Hepatocyte (in vitro differentiated cells): ENCODE measurements around the gene RHOF. TPM values are rescaled to one million over a fixed set of nuclear protein-coding genes. Genes with fewer than 3 reads are reported as not detected.

Source experiments
- DNase-seq: peaks from one replicate; pipeline ENCODE4 v3.0.0-alpha.2; 2016; ENCODE audit warnings: low spot score
- H2AFZ ChIP-seq: fragments of 200-600 bp; sonication (generic); 2 replicates; pipeline ENCODE4 v1.6.0; 2016; ENCODE audit warnings: antibody characterized with exemption, mild to moderate bottlenecking
- H3K27ac ChIP-seq: fragments of 200-600 bp; sonication (generic); 2 replicates; pipeline ENCODE4 v1.5.1; 2016; ENCODE audit warnings: mild to moderate bottlenecking
- H3K27me3 ChIP-seq: fragments of 200-600 bp; sonication (generic); 2 replicates; pipeline ENCODE4 v1.6.1; 2016
- H3K36me3 ChIP-seq: fragments of 200-600 bp; sonication (generic); replicated peaks from 2 replicates; pipeline ENCODE4 v1.5.1; 2016; ENCODE audit warnings: low read depth; ENCODE audit not compliant: insufficient read depth
- H3K4me1 ChIP-seq: fragments of 200-600 bp; sonication (generic); 2 replicates; pipeline ENCODE4 v1.5.1; 2016; ENCODE audit warnings: mild to moderate bottlenecking, moderate library complexity; ENCODE audit not compliant: insufficient read depth
- H3K4me2 ChIP-seq: fragments of 200-600 bp; sonication (generic); 2 replicates; pipeline ENCODE4 v1.6.0; 2016
- H3K4me3 ChIP-seq: fragments of 200-600 bp; sonication (generic); 2 replicates; pipeline ENCODE4 v1.5.1; 2016; ENCODE audit warnings: mild to moderate bottlenecking
- H3K79me2 ChIP-seq: fragments of 200-600 bp; sonication (generic); 2 replicates; pipeline ENCODE4 v1.6.0; 2017; ENCODE audit warnings: mild to moderate bottlenecking
- H3K9me2 ChIP-seq: fragments of 200-600 bp; sonication (generic); replicated peaks from 2 replicates; pipeline ENCODE4 v1.6.0; 2017; ENCODE audit warnings: mild to moderate bottlenecking; ENCODE audit not compliant: insufficient read depth
- H3K9me3 ChIP-seq: fragments of 200-600 bp; sonication (generic); 2 replicates; pipeline ENCODE4 v1.5.1; 2016; ENCODE audit warnings: low read depth, mild to moderate bottlenecking
- H4K20me1 ChIP-seq: fragments of 200-600 bp; sonication (generic); 2 replicates; pipeline ENCODE4 v1.6.0; 2016; ENCODE audit warnings: mild to moderate bottlenecking; ENCODE audit not compliant: insufficient read depth, poor library complexity, severe bottlenecking
- CTCF ChIP-seq: fragments of 200-600 bp; sonication (generic); IDR thresholded peaks from 2 replicates; pipeline ENCODE4 v1.5.1; 2016; ENCODE audit warnings: antibody characterized with exemption, mild to moderate bottlenecking; ENCODE audit not compliant: poor library complexity
- EZH2 ChIP-seq: fragments of 200-600 bp; sonication (generic); IDR thresholded peaks from 2 replicates; pipeline ENCODE4 v1.6.1; 2016; ENCODE audit warnings: antibody characterized with exemption, mild to moderate bottlenecking, borderline replicate concordance
- EZH2phosphoT487 ChIP-seq: fragments of 200-600 bp; sonication (generic); IDR thresholded peaks from one replicate; pipeline ENCODE4 v1.6.1; 2018; ENCODE audit warnings: antibody characterized with exemption, mild to moderate bottlenecking, low read depth, moderate library complexity; ENCODE audit not compliant: unreplicated experiment, severe bottlenecking
- WGBS: methylation state at CpG from one replicate; pipeline ENCODE4 v1.1.6; 2016; ENCODE audit warnings: low lambda C conversion rate; ENCODE audit errors: missing lambda C conversion rate; 5-methylcytosine and 5-hydroxymethylcytosine counted together
- polyA plus RNA-seq: library from polyadenylated mRNA; unstranded; fragments of >200 nt; fragmentation: Nextera tagmentation; extraction: Ambion mirVana; gene quantifications from 2 replicates; pipeline ENCODE4 v1.2.1, GENCODE V29; 2016
- total RNA-seq: library from RNA; depleted of rRNA; stranded (reverse); fragments of >200 nt; gene quantifications from 2 replicates; pipeline ENCODE4 v1.2.3, GENCODE V29; 2014

The RHOF gene
- total and polyA plus RNA-seq, 2 experiments from 2014 or later = 40.4 to 45.3 TPM

- H3K27ac ChIP-seq = no peak overlapping the region
- H4K20me1 ChIP-seq = no peaks in the 10 kb centered on the region
- no peaks in the 10 kb centered on the region for H3K36me3 ChIP-seq
- no peaks in the 10 kb centered on the region for H3K9me2 ChIP-seq
- no peaks in the 10 kb centered on the region for H3K4me1 ChIP-seq
- no peak overlapping the region for H3K4me3 ChIP-seq
- WGBS = 95% methylated on average over 5 of the region's 5 CpGs
- TF ChIP-seq EZH2phosphoT487 (no peak), EZH2 (no peak), CTCF (no peak)
- no peak overlapping the region for H3K4me2 ChIP-seq
- DNase-seq = no peak
- no peaks in the 10 kb centered on the region for H3K79me2 ChIP-seq
- H2AFZ ChIP-seq = no peak overlapping the region
- no peaks in the 10 kb centered on the region for H3K27me3 ChIP-seq
- H3K9me3 ChIP-seq = no peaks in the 10 kb centered on the region
These were observed 44.6 kb upstream of the RHOF start for GRCh38 chr12:121838126-121838525.

- Histone ChIP-seq H3K4me2 (no peak overlapping the region), H3K36me3 (no peaks in the 10 kb centered on the region), H3K9me2 (no peaks in the 10 kb centered on the region), H3K27me3 (no peaks in the 10 kb centered on the region), H3K4me3 (no peak overlapping the region), H3K4me1 (no peaks in the 10 kb centered on the region), H3K79me2 (no peaks in the 10 kb centered on the region), H2AFZ (no peak overlapping the region), H3K27ac (no peak overlapping the region), H4K20me1 (no peaks in the 10 kb centered on the region), H3K9me3 (no peaks in the 10 kb centered on the region)
- TF ChIP-seq EZH2phosphoT487 (no peak), CTCF (no peak), EZH2 (no peak)
- no peak for DNase-seq
- WGBS = 81% methylated on average over 4 of the region's 4 CpGs
These were observed 44.2 kb upstream of the RHOF start for GRCh38 chr12:121837680-121838079.

- Histone ChIP-seq H2AFZ (no peak overlapping the region), H4K20me1 (no peaks in the 10 kb centered on the region), H3K4me2 (no peak overlapping the region), H3K4me1 (no peaks in the 10 kb centered on the region), H3K9me3 (no peaks in the 10 kb centered on the region), H3K27ac (no peak overlapping the region), H3K4me3 (no peak overlapping the region), H3K36me3 (no peaks in the 10 kb centered on the region), H3K9me2 (no peaks in the 10 kb centered on the region), H3K79me2 (no peaks in the 10 kb centered on the region), H3K27me3 (no peaks in the 10 kb centered on the region)
- TF ChIP-seq EZH2 = no peak
- no peak for TF ChIP-seq EZH2phosphoT487
- TF ChIP-seq CTCF = no peak
- 98% methylated on average over 19 of the region's 19 CpGs for whole genome bisulfite sequencing
- DNase-seq = no peak
These were observed 38.2 kb upstream of the RHOF start for GRCh38 chr12:121831571-121832245.
